ENCODE results near the gene CNOT11. TPM values are rescaled to one million over a fixed set of nuclear protein-coding genes. Genes with fewer than 3 reads are reported as not detected.

CNOT11 gene
- total and polyA plus RNA-seq, 2 of the 13 experiments (the other 11 are each of a cell fraction or from before 2014, with no cell fraction given) = 114 to 209 TPM

- no peak for TF ChIP-seq MTERF4 (CRISPR knock-in tag; IDR thresholded peaks at IDR 0.05)
- TF ChIP-seq PHF8 (CRISPR knock-in tag; IDR thresholded peaks at IDR 0.05) = peak; percentile 54; the same call in 1 of the 2 replicates
- no peak for TF ChIP-seq RFX1 (IDR thresholded peaks at IDR 0.05)
- peak; percentile 74 for TF ChIP-seq GATAD2A (CRISPR knock-in tag; IDR thresholded peaks at IDR 0.05)
- no peak for TF ChIP-seq BRF2 (CRISPR knock-in tag; IDR thresholded peaks at IDR 0.05)
- TF ChIP-seq ELF3 (CRISPR knock-in tag; IDR thresholded peaks at IDR 0.05) = no peak
- TF ChIP-seq PITX1 (CRISPR knock-in tag; IDR thresholded peaks at IDR 0.05) = peak; percentile 54; the same call in 1 of the 2 replicates
- TF ChIP-seq ZNF281 (CRISPR knock-in tag; IDR thresholded peaks at IDR 0.05; ENCODE audit: borderline replicate concordance) = no peak
- TF ChIP-seq CSRNP2 (CRISPR knock-in tag; conservative IDR thresholded peaks at IDR 0.05; ENCODE audit: low read depth) = no peak
- no peak for TF ChIP-seq ZBTB14 (CRISPR knock-in tag; IDR thresholded peaks at IDR 0.05)
- TF ChIP-seq IRF1 (CRISPR knock-in tag; IDR thresholded peaks at IDR 0.05; ENCODE audit: low read depth) = no peak
- TF ChIP-seq ZFAT (CRISPR knock-in tag; conservative IDR thresholded peaks at IDR 0.05) = no peak
- TF ChIP-seq AKNA (CRISPR knock-in tag; IDR thresholded peaks at IDR 0.05; ENCODE audit: borderline replicate concordance) = no peak
Observed at GRCh38 chr2:101205521-101206479, 46.9 kb upstream of the CNOT11 start (continued).

All from HepG2 (cell line).